SK-N-SH (cell line): ENCODE measurements around the gene IQCF2. TPM values are rescaled to one million over a fixed set of nuclear protein-coding genes. Genes with fewer than 3 reads are reported as not detected.

Experiments used
- CTCF ChIA-PET: fragments of 300-600, 350-600 bp; formaldehyde crosslinking; extraction: SDS; loops from one replicate; lab custom pipeline; 2021; lab: Yijun Ruan, JAX
- POLR2A ChIA-PET: fragments of 350-600 bp; sonication (Branson Sonifier 250); formaldehyde crosslinking; extraction: SDS; loops from one replicate; lab custom pipeline; 2020; ENCODE audit warnings: antibody characterized with exemption, inconsistent platforms; lab: Yijun Ruan, JAX
- DNase-seq: peaks from one replicate; pipeline ENCODE4 v3.0.0; 2012
- H2AFZ ChIP-seq: fragments of 200-600 bp; sonication (generic); 2 replicates; pipeline ENCODE4 v1.8.1; 2016; ENCODE audit warnings: antibody characterized with exemption, mild to moderate bottlenecking, low read depth
- H3F3A ChIP-seq: fragments of 200-600 bp; sonication (generic); replicated peaks from 2 replicates; pipeline ENCODE3; 2016; ENCODE audit warnings: antibody characterized with exemption, mild to moderate bottlenecking; ENCODE audit not compliant: insufficient read depth
- H3K27ac ChIP-seq, 2 experiments: fragments of 200-500 bp in 1 of 2; fragments of 200-600 bp in 1 of 2; sonication (Bioruptor generic) in 1 of 2; sonication (generic), shearing (Covaris generic) in 1 of 2; 2 replicates each; pipeline versions ENCODE4 v1.5.1 to v1.6.1; 2014 to 2016; ENCODE audit warnings: low read depth in 2 of 2, inconsistent platforms in 1 of 2, low read length in 1 of 2, mild to moderate bottlenecking in 1 of 2, mixed read lengths in 1 of 2
- H3K27me3 ChIP-seq: fragments of 200-600 bp; sonication (generic), shearing (Covaris generic); 2 replicates; pipeline ENCODE4 v1.6.1; 2016; ENCODE audit warnings: mixed run types; ENCODE audit not compliant: insufficient read depth
- H3K36me3 ChIP-seq, 2 experiments: fragments of 200-500 bp in 1 of 2; fragments of 200-600 bp in 1 of 2; sonication (Bioruptor generic) in 1 of 2; sonication (generic) in 1 of 2; replicated peaks in 1 of 2; 2 replicates each; pipeline versions ENCODE3 to v1.5.1; 2014 to 2016; ENCODE audit warnings: low read length in 1 of 2, mild to moderate bottlenecking in 1 of 2; ENCODE audit not compliant: insufficient read depth in 2 of 2, control insufficient read depth in 1 of 2
- H3K4me1 ChIP-seq, 2 experiments: fragments of 200-500 bp in 1 of 2; fragments of 200-600 bp in 1 of 2; sonication (Bioruptor generic) in 1 of 2; sonication (generic), shearing (Covaris generic) in 1 of 2; 2 replicates each; pipeline versions ENCODE4 v1.5.1 to v1.6.1; 2014 to 2016; ENCODE audit warnings: low read depth in 1 of 2, low read length in 1 of 2, mixed run types in 1 of 2; ENCODE audit not compliant: insufficient read depth in 2 of 2, control insufficient read depth in 1 of 2
- H3K4me2 ChIP-seq: fragments of 200-600 bp; sonication (generic), shearing (Covaris generic); 2 replicates; pipeline ENCODE4 v1.6.1; 2017; ENCODE audit warnings: mixed run types
- H3K4me3 ChIP-seq, 2 experiments: fragments of 200-500 bp in 1 of 2; fragments of 200-600 bp in 1 of 2; sonication (Bioruptor generic) in 1 of 2; sonication (generic), shearing (Covaris generic) in 1 of 2; 2 replicates each; pipeline versions ENCODE4 v1.5.1 to v1.8.1; 2014 to 2016; ENCODE audit warnings: low read depth in 2 of 2, inconsistent platforms in 1 of 2, low read length in 1 of 2, mild to moderate bottlenecking in 1 of 2, mixed read lengths in 1 of 2, moderate library complexity in 1 of 2
- H3K79me2 ChIP-seq: fragments of 200-600 bp; sonication (generic); 2 replicates; pipeline ENCODE4 v1.8.1; 2017; ENCODE audit warnings: mild to moderate bottlenecking; ENCODE audit not compliant: insufficient read depth
- H3K9ac ChIP-seq: fragments of 200-600 bp; sonication (generic); 2 replicates; pipeline ENCODE4 v1.6.1; 2017; ENCODE audit warnings: mixed run types
- H3K9me2 ChIP-seq: fragments of 200-600 bp; sonication (generic); 2 replicates; pipeline ENCODE4 v1.6.1; 2017; ENCODE audit warnings: mixed run types
- H3K9me3 ChIP-seq: fragments of 200-600 bp; sonication (generic); 2 replicates; pipeline ENCODE4 v1.6.1; 2017; ENCODE audit warnings: mixed run types, mild to moderate bottlenecking, moderate library complexity
- H4K20me1 ChIP-seq: fragments of 200-600 bp; sonication (generic); 2 replicates; pipeline ENCODE4 v1.6.1; 2017; ENCODE audit warnings: mild to moderate bottlenecking, mixed run types; ENCODE audit not compliant: insufficient read depth
- EZH2phosphoT487 ChIP-seq: fragments of 200-600 bp; sonication (generic); IDR thresholded peaks from 2 replicates; pipeline ENCODE4 v1.6.1; 2017; ENCODE audit warnings: low read depth, mixed run types, mild to moderate bottlenecking, antibody characterized with exemption, moderate library complexity, borderline replicate concordance
- FOSL2 ChIP-seq: IDR thresholded peaks from 2 replicates; pipeline ENCODE4 v1.4.0; 2012; ENCODE audit warnings: low read depth, mild to moderate bottlenecking, moderate library complexity, borderline replicate concordance
- FOXJ3 ChIP-seq: sonication (generic); formaldehyde crosslinking; IDR thresholded peaks from 2 replicates; pipeline ENCODE4 v1.5.1; 2020; ENCODE audit warnings: mild to moderate bottlenecking, missing genetic modification reagents
- FOXM1 ChIP-seq: IDR thresholded peaks from 2 replicates; pipeline ENCODE4 v1.4.0; 2012; ENCODE audit warnings: low read depth, mild to moderate bottlenecking
- JUND ChIP-seq: IDR thresholded peaks from 2 replicates; pipeline ENCODE4 v1.4.0; 2012
- MEF2A ChIP-seq: IDR thresholded peaks from 2 replicates; pipeline ENCODE4 v1.4.0; 2012; ENCODE audit warnings: low read depth, borderline replicate concordance
- NFIC ChIP-seq: IDR thresholded peaks from 2 replicates; pipeline ENCODE4 v1.4.0; 2012; ENCODE audit warnings: borderline replicate concordance
- NRF1 ChIP-seq: IDR thresholded peaks from 2 replicates; pipeline ENCODE4 v1.6.1; 2012; ENCODE audit warnings: low read depth, mild to moderate bottlenecking, low read length
- SIN3A ChIP-seq: IDR thresholded peaks from 2 replicates; pipeline ENCODE4 v1.6.1; 2012; ENCODE audit warnings: low read depth, mild to moderate bottlenecking, low read length, moderate library complexity, borderline replicate concordance
- TCF12 ChIP-seq: IDR thresholded peaks from 2 replicates; pipeline ENCODE4 v1.4.0; 2012
- YY1 ChIP-seq: IDR thresholded peaks from 2 replicates; pipeline ENCODE4 v1.4.0; 2012; ENCODE audit warnings: low read depth, mild to moderate bottlenecking
- WGBS: methylation state at CpG from one replicate; pipeline ENCODE4 v1.1.6; 2017; ENCODE audit warnings: low lambda C conversion rate; 5-methylcytosine and 5-hydroxymethylcytosine counted together
- polyA plus RNA-seq, 3 experiments: library from polyadenylated mRNA; depleted of rRNA; stranded (reverse); fragments of >200 nt; gene quantifications; 2 replicates each; pipeline ENCODE4 v1.2.3, GENCODE V29; 2012
- TF ChIP-seq, protein P1 (sequence below): fragments of 150-350 bp; IDR thresholded peaks from 2 replicates; pipeline ENCODE4 v1.6.1; 2016; ENCODE audit warnings: mild to moderate bottlenecking, low read depth, low read length
- TF ChIP-seq, protein P2 (sequence below): IDR thresholded peaks from 2 replicates; pipeline ENCODE4 v1.6.1; 2012; ENCODE audit warnings: mild to moderate bottlenecking, low read depth, low read length, moderate library complexity
- TF ChIP-seq, protein P3 (sequence below): IDR thresholded peaks from 2 replicates; pipeline ENCODE4 v1.4.0; 2012; ENCODE audit warnings: low read depth
- TF ChIP-seq, protein P4 (sequence below): IDR thresholded peaks from 2 replicates; pipeline ENCODE4 v1.4.0; 2012; ENCODE audit warnings: low read depth, borderline replicate concordance
- TF ChIP-seq, protein P5 (sequence below): fragments of 150-350 bp; IDR thresholded peaks from 2 replicates; pipeline ENCODE4 v1.6.1; 2017; ENCODE audit warnings: antibody characterized with exemption, low read length, low read depth, borderline replicate concordance
- TF ChIP-seq, protein P6 (sequence below): IDR thresholded peaks from 2 replicates; pipeline ENCODE4; 2012

Gene IQCF2
- polyA plus RNA-seq, 1 of the 3 experiments (the other 2 are of a cell fraction): not detected

DNA sequence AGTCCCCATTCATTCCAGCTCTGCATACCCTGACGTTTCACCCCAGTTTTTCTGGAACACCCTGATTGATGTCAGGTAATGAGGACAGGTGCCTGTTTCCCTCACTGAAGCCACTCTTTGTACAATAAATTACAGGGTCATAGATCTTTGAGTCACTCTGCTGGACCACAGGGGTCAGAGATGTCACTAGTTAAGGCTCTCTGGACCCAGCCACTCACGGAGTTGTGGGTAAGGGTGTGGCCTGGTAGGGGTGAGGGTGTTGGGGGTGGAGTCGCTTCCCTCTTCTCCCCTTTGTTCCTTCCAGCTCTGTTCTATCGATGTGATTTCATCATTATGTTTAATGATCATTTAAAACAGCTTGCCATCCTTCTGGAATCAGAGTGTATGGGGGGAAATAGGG lies 13.5 kb downstream of the IQCF2 start:
- WGBS: 20% methylated on average over 4 of the region's 4 CpGs
- CTCF ChIA-PET: interaction anchor here (0.8 to 1.5 kb wide), 3 partner anchors 8 to 36 kb away, joined by 3 to 4 read pairs (median 3); no protein-coding TSS in a partner anchor
- Histone ChIP-seq H3K9ac (no peak overlapping the region), H3K27ac (no peak overlapping the region), H3K9me2 (no peaks in the 10 kb centered on the region), H4K20me1 (no peaks in the 10 kb centered on the region), H3K4me2 (no peak overlapping the region), H3K9me3 (no peaks in the 10 kb centered on the region), H3F3A (no peaks in the 10 kb centered on the region), H3K36me3 (no peaks in the 10 kb centered on the region), H3K27me3 (no peaks in the 10 kb centered on the region), H3K4me1 (no peaks in the 10 kb centered on the region), H3K4me3 (no peak overlapping the region), H2AFZ (no peak overlapping the region), H3K79me2 (no peaks in the 10 kb centered on the region)
- POLR2A ChIA-PET: no interaction called here
- DNase-seq: no peak
- TF ChIP-seq NRF1 (no peak), MEF2A (no peak), EZH2phosphoT487 (no peak), FOXM1 (no peak), SIN3A (no peak), TCF12 (no peak)
- TF ChIP-seq, protein P1, sequence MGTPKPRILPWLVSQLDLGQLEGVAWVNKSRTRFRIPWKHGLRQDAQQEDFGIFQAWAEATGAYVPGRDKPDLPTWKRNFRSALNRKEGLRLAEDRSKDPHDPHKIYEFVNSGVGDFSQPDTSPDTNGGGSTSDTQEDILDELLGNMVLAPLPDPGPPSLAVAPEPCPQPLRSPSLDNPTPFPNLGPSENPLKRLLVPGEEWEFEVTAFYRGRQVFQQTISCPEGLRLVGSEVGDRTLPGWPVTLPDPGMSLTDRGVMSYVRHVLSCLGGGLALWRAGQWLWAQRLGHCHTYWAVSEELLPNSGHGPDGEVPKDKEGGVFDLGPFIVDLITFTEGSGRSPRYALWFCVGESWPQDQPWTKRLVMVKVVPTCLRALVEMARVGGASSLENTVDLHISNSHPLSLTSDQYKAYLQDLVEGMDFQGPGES: no peak
- TF ChIP-seq, protein P2, sequence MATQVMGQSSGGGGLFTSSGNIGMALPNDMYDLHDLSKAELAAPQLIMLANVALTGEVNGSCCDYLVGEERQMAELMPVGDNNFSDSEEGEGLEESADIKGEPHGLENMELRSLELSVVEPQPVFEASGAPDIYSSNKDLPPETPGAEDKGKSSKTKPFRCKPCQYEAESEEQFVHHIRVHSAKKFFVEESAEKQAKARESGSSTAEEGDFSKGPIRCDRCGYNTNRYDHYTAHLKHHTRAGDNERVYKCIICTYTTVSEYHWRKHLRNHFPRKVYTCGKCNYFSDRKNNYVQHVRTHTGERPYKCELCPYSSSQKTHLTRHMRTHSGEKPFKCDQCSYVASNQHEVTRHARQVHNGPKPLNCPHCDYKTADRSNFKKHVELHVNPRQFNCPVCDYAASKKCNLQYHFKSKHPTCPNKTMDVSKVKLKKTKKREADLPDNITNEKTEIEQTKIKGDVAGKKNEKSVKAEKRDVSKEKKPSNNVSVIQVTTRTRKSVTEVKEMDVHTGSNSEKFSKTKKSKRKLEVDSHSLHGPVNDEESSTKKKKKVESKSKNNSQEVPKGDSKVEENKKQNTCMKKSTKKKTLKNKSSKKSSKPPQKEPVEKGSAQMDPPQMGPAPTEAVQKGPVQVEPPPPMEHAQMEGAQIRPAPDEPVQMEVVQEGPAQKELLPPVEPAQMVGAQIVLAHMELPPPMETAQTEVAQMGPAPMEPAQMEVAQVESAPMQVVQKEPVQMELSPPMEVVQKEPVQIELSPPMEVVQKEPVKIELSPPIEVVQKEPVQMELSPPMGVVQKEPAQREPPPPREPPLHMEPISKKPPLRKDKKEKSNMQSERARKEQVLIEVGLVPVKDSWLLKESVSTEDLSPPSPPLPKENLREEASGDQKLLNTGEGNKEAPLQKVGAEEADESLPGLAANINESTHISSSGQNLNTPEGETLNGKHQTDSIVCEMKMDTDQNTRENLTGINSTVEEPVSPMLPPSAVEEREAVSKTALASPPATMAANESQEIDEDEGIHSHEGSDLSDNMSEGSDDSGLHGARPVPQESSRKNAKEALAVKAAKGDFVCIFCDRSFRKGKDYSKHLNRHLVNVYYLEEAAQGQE: no peak
- TF ChIP-seq, protein P3, sequence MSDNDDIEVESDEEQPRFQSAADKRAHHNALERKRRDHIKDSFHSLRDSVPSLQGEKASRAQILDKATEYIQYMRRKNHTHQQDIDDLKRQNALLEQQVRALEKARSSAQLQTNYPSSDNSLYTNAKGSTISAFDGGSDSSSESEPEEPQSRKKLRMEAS: no peak

DNA sequence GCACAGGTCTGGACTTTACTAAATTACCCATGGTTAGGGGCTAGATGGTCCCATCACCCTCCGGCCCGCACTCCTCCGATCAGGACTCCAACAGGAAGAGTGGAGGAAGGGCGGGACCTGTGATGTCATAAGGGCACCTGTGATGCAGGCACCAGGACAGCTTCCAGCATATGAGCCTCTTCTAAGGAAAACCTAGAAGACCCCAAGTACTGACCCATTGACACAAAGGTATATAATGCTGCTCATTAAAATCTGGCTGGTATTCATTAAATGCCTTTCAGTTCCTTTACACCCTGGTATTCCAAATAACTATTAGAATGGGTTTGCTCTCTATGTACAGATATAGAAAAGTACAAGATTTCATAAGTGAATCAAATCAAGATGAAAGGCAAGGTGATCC lies 14.1 kb downstream of the IQCF2 start, which contains the start of gene IQCF5:
IQCF5 (minus strand) TSS at position 101 of the 400 bp plus-strand sequence; CDS start at position 31, 70 bp downstream.
- H3K36me3 ChIP-seq: no peaks in the 10 kb centered on the region
- no peaks in the 10 kb centered on the region for H3K4me1 ChIP-seq
- no peak within 1 kb of the TSS for H3K27ac ChIP-seq
- H3K9ac ChIP-seq: no peak within 1 kb of the TSS
- H3K79me2 ChIP-seq: no peaks in the 10 kb centered on the region
- no peak within 1 kb of the TSS for H2AFZ ChIP-seq
- H3K9me3 ChIP-seq: no peaks in the 10 kb centered on the region
- CTCF ChIA-PET: interaction anchor here (1.0 to 1.5 kb wide), 2 partner anchors 29 to 206 kb away, joined by 3 read pairs; no protein-coding TSS in a partner anchor
- H3K4me2 ChIP-seq: no peak within 1 kb of the TSS
- no peak within 1 kb of the TSS for H3K4me3 ChIP-seq
- DNase-seq: no peak
- 69% methylated on average over 4 of the region's 4 CpGs for WGBS
- no peak for TF ChIP-seq YY1
- TF ChIP-seq, protein P3: no peak
- no peak for TF ChIP-seq FOXJ3 (CRISPR knock-in tag)
- no peak for TF ChIP-seq EZH2phosphoT487
- no peak for TF ChIP-seq NFIC
- TF ChIP-seq, protein P4, sequence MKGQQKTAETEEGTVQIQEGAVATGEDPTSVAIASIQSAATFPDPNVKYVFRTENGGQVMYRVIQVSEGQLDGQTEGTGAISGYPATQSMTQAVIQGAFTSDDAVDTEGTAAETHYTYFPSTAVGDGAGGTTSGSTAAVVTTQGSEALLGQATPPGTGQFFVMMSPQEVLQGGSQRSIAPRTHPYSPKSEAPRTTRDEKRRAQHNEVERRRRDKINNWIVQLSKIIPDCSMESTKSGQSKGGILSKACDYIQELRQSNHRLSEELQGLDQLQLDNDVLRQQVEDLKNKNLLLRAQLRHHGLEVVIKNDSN: no peak
- TF ChIP-seq JUND: no peak
- TF ChIP-seq FOSL2: no peak
- TF ChIP-seq, protein P5, sequence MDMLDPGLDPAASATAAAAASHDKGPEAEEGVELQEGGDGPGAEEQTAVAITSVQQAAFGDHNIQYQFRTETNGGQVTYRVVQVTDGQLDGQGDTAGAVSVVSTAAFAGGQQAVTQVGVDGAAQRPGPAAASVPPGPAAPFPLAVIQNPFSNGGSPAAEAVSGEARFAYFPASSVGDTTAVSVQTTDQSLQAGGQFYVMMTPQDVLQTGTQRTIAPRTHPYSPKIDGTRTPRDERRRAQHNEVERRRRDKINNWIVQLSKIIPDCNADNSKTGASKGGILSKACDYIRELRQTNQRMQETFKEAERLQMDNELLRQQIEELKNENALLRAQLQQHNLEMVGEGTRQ: no peak
- TF ChIP-seq, protein P6, sequence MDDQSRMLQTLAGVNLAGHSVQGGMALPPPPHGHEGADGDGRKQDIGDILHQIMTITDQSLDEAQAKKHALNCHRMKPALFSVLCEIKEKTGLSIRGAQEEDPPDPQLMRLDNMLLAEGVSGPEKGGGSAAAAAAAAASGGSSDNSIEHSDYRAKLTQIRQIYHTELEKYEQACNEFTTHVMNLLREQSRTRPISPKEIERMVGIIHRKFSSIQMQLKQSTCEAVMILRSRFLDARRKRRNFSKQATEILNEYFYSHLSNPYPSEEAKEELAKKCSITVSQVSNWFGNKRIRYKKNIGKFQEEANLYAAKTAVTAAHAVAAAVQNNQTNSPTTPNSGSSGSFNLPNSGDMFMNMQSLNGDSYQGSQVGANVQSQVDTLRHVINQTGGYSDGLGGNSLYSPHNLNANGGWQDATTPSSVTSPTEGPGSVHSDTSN: no peak
- TF ChIP-seq, all 33 proteins: peak for 0
- Histone ChIP-seq H4K20me1 (no peaks in the 10 kb centered on the region), H3K27me3 (no peaks in the 10 kb centered on the region), H3K9me2 (no peaks in the 10 kb centered on the region), H3F3A (no peaks in the 10 kb centered on the region)
- POLR2A ChIA-PET: no interaction called here
